Measurements from ENCODE around the gene MRC2. TPM values are rescaled to one million over a fixed set of nuclear protein-coding genes. Genes with fewer than 3 reads are reported as not detected.

The MRC2 gene
- total RNA-seq, 1 experiment from 2014 or later, result 10.7 TPM

- intact Hi-C loops (cut with micrococcal nuclease), result no loop called here
These were observed 64.7 kb downstream of the MRC2 start for GRCh38 chr17:62692159-62692651.

More at GRCh38 chr17:62692159-62692651, 64.7 kb downstream of the MRC2 start:
- no peak overlapping the region for H3K4me2 ChIP-seq (ENCODE audit: low read length)
- no peaks in the 10 kb centered on the region for H4K20me1 ChIP-seq (ENCODE audit: insufficient read depth)
- ATAC-seq, result no peak
- H3K27ac ChIP-seq (ENCODE audit: low read depth, low read length), result no peak overlapping the region; the same call in 1 of the 2 replicates
- H3K79me2 ChIP-seq (ENCODE audit: insufficient read depth, low read length), result no peaks in the 10 kb centered on the region
- H3K27me3 ChIP-seq (ENCODE audit: insufficient read depth, low read length), result no peaks in the 10 kb centered on the region
- H3K9ac ChIP-seq (ENCODE audit: low read length), result no peak overlapping the region
- H3K9me2 ChIP-seq (ENCODE audit: insufficient read depth), result no peaks in the 10 kb centered on the region
- TF ChIP-seq REST (IDR thresholded peaks at IDR 0.05; ENCODE audit: low read depth), result no peak
- no peak for TF ChIP-seq CEBPB (IDR thresholded peaks at IDR 0.05; ENCODE audit: low read depth)
- no peak for TF ChIP-seq EGR1 (IDR thresholded peaks at IDR 0.05; ENCODE audit: low read depth)
- TF ChIP-seq SP1 (IDR thresholded peaks at IDR 0.05; ENCODE audit: low read depth), result no peak
- no peak for TF ChIP-seq MAX (IDR thresholded peaks at IDR 0.05)
- no peaks in the 10 kb centered on the region for H3K9me3 ChIP-seq (ENCODE audit: control insufficient read depth in 1 of 2, insufficient read depth in 1 of 2, low read depth in 1 of 2, low read length in 2 of 2)
- no peak for DNase-seq (ENCODE audit: low read depth, low spot score)
- no TSS peak for BruUV-seq (replicated peaks)
- POLR2A ChIA-PET, result no interaction called here
- no peaks in the 10 kb centered on the region for H3K36me3 ChIP-seq (ENCODE audit: control insufficient read depth in 1 of 2, insufficient read depth in 2 of 2, low read length in 2 of 2)
- H3K4me3 ChIP-seq (replicated peaks in 1 of 2; ENCODE audit: low read depth in 1 of 2, low read length in 2 of 2), result no peak overlapping the region
- H2AFZ ChIP-seq (ENCODE audit: low read depth, low read length, poor library complexity, severe bottlenecking), result no peak overlapping the region
- CTCF ChIA-PET, result no interaction called here
- H3K4me1 ChIP-seq (ENCODE audit: control insufficient read depth in 1 of 2, insufficient read depth in 2 of 2, low read length in 2 of 2), result peaks cover 0 to 11% of the 10 kb centered on the region in 2 experiments; a peak in 1 of 4 replicates
- RAD21 ChIA-PET (ENCODE audit: low non-redundant PET in 1 of 2, low total read pairs in 2 of 2, uncharacterized antibody in 2 of 2, unreplicated experiment in 2 of 2), result interaction anchor here in 1 of 2 experiments (0.7 kb wide), 1 partner anchor 714 kb away, joined by 3 read pairs; no protein-coding TSS in a partner anchor
